GM19438 (cell line): Measurements from ENCODE around the gene GNE.
"Not testable (repeated sequence)": the region's sequence is repeated elsewhere in the genome, so short reads cannot be mapped to it uniquely, and the experiment has no call there.

Experiments
- ATAC-seq: cut with Tn5 transposase; IDR thresholded peaks from one replicate; pipeline ENCODE4 v1.9.1; 2021; ENCODE audit warnings: low read depth; ENCODE audit not compliant: unreplicated experiment

The GNE gene

GRCh38 chr9:36258208-36258995, at the start of gene GNE:
TSS of gene GNE (minus strand) at chr9:36258448. CDS start at chr9:36249355, 9,093 bp downstream.
- ATAC-seq, result peak; percentile 86

GRCh38 chr9:36306471-36307306, 48.4 kb upstream of the GNE start:
- no peak for ATAC-seq

GRCh38 chr9:36304366-36304765, 46.1 kb upstream of the GNE start:
- ATAC-seq, result not testable (repeated sequence)

- ATAC-seq, result no peak
Measured at GRCh38 chr9:36301227-36301626, 43.0 kb upstream of the GNE start.

GRCh38 chr9:36298566-36298965, 40.3 kb upstream of the GNE start:
- ATAC-seq, result no peak

GRCh38 chr9:36297798-36298197, 39.5 kb upstream of the GNE start:
- no peak for ATAC-seq

- ATAC-seq, result not testable (repeated sequence)
Measured at GRCh38 chr9:36294996-36295395, 36.7 kb upstream of the GNE start.

- no peak for ATAC-seq
Measured at GRCh38 chr9:36293918-36294317, 35.7 kb upstream of the GNE start.

GRCh38 chr9:36293171-36293570, 34.9 kb upstream of the GNE start:
- no peak for ATAC-seq

- no peak for ATAC-seq
Measured at GRCh38 chr9:36292641-36293040, 34.4 kb upstream of the GNE start.

- no peak for ATAC-seq
Measured at GRCh38 chr9:36290996-36291395, 32.7 kb upstream of the GNE start.

GRCh38 chr9:36289836-36290435, 31.7 kb upstream of the GNE start:
- ATAC-seq, result no peak

GRCh38 chr9:36288070-36288469, 29.8 kb upstream of the GNE start:
- no peak for ATAC-seq

- no peak for ATAC-seq
Measured at GRCh38 chr9:36286388-36286787, 28.1 kb upstream of the GNE start.

GRCh38 chr9:36284226-36284625, 26.0 kb upstream of the GNE start:
- no peak for ATAC-seq

GRCh38 chr9:36282275-36282674, 24.0 kb upstream of the GNE start:
- ATAC-seq, result no peak

- no peak for ATAC-seq
Measured at GRCh38 chr9:36280989-36281388, 22.7 kb upstream of the GNE start.

GRCh38 chr9:36278243-36278642, 20.0 kb upstream of the GNE start:
- ATAC-seq, result no peak

GRCh38 chr9:36276781-36277181, 18.5 kb upstream of the GNE start:
- no peak for ATAC-seq

- ATAC-seq, result no peak
Measured at GRCh38 chr9:36276254-36276653, 18.0 kb upstream of the GNE start.

- no peak for ATAC-seq
Measured at GRCh38 chr9:36275060-36275459, 16.8 kb upstream of the GNE start.
